HepG2 (cell line): ENCODE measurements around the gene RAD54L.

Experiments used
- CTCF ChIP-seq: sonication (generic); formaldehyde crosslinking; IDR thresholded peaks from 2 replicates; pipeline ENCODE4 v1.5.0; 2020; ENCODE audit warnings: mild to moderate bottlenecking, missing genetic modification reagents, moderate library complexity
- EZH2 ChIP-seq: conservative IDR thresholded peaks from 2 replicates; pipeline ENCODE4 v1.6.1; 2012; ENCODE audit warnings: mild to moderate bottlenecking, low read depth, low read length, moderate library complexity
- KDM5B ChIP-seq: sonication (generic); formaldehyde crosslinking; IDR thresholded peaks from 2 replicates; pipeline ENCODE4 v1.4.0; 2020; ENCODE audit warnings: missing genetic modification reagents, mild to moderate bottlenecking, borderline replicate concordance
- ZSCAN5A ChIP-seq: sonication (generic); formaldehyde crosslinking; IDR thresholded peaks from 2 replicates; pipeline ENCODE4 v1.8.0; 2022; ENCODE audit warnings: mild to moderate bottlenecking, missing genetic modification reagents, borderline replicate concordance

- TF ChIP-seq CTCF (CRISPR knock-in tag) (no peak), ZSCAN5A (CRISPR knock-in tag) (no peak), EZH2 (no peak), KDM5B (CRISPR knock-in tag) (no peak)
Measured at GRCh38 chr1:46298387-46298786, 50.8 kb downstream of the RAD54L start.
